ENCODE data around the gene CACNA1E.

GRCh38 chr1:181608386-181608785 is 125.1 kb downstream of the CACNA1E start:
- no peak for TF ChIP-seq REST (IDR thresholded peaks at IDR 0.05; ENCODE audit: insufficient read depth in 1 of 2, low read depth in 2 of 2, low read length in 2 of 2)
- TF ChIP-seq SIN3A (IDR thresholded peaks at IDR 0.05; ENCODE audit: borderline replicate concordance, insufficient read depth, low read length): no peak
- no peak for TF ChIP-seq TAF1 (IDR thresholded peaks at IDR 0.05; ENCODE audit: borderline replicate concordance, insufficient read depth, low read length)
- no peak for TF ChIP-seq POLR2AphosphoS5 (IDR thresholded peaks at IDR 0.05; ENCODE audit: low read depth, low read length)
- no peak for TF ChIP-seq FOXP2 (optimal IDR thresholded peaks at IDR 0.05; ENCODE audit: borderline replicate concordance, extremely low read depth, extremely low read length, insufficient read depth)

Measured in PFSK-1 (cell line).